GM23248 (cell line): ENCODE measurements around the gene ATP10A.

Experiments
- EZH2 ChIP-seq: fragments of 200-600 bp; sonication (generic); IDR thresholded peaks from 2 replicates; pipeline ENCODE4 v1.6.1; 2018; ENCODE audit warnings: antibody characterized with exemption, mild to moderate bottlenecking; ENCODE audit not compliant: insufficient read depth, poor library complexity, severe bottlenecking
- EZH2phosphoT487 ChIP-seq: fragments of 200-600 bp; sonication (generic); IDR thresholded peaks from 2 replicates; pipeline ENCODE4 v1.6.1; 2018; ENCODE audit warnings: antibody characterized with exemption, moderate library complexity, mild to moderate bottlenecking, low read depth; ENCODE audit not compliant: insufficient read depth

- TF ChIP-seq EZH2phosphoT487 (no peak), EZH2 (no peak)
Measured at GRCh38 chr15:25653371-25653770, 209.8 kb downstream of the ATP10A start.
